ENCODE data around the gene SLC22A2. TPM values are rescaled to one million over a fixed set of nuclear protein-coding genes. Genes with fewer than 3 reads are reported as not detected.

Gene SLC22A2
- 0.05 to 0.18 TPM (median 0.05 TPM) in 3 of 5 replicates, not detected in the others for total RNA-seq (2022; extraction: Qiagen RNA extraction)

GRCh38 chr6:160258346-160259142 is at the start of gene SLC22A2:
Gene SLC22A2 (minus strand): TSS chr6:160258821. CDS start chr6:160258757, 64 bp downstream.

Other genes with a start within 250 kb of the SLC22A2 start
- 1.4 to 2.2 TPM (median 2.0 TPM) in 5 replicates for gene SLC22A1, start 137.0 kb downstream of the SLC22A2 start, total RNA-seq (2022; extraction: Qiagen RNA extraction)
- 47.2 to 57.5 TPM (median 53.1 TPM) in 5 replicates for gene SLC22A3, start 89.6 kb upstream of the SLC22A2 start, total RNA-seq (2022; extraction: Qiagen RNA extraction)

Measured in A549 treated with Hydrocortisone at 1 μM for 4 hours (cell line).